K562 (cell line): ENCODE measurements around the gene ARID3B. TPM values are rescaled to one million over a fixed set of nuclear protein-coding genes. Genes with fewer than 3 reads are reported as not detected.

Experiments used
- ATAC-seq: fragments of 200-7000 bp; cut with Tn5 transposase; 3 replicates; pipeline ENCODE4 v1.9.1; 2020; ENCODE audit warnings: moderate library complexity
- BruUV-seq: library from RNA; stranded (reverse); fragments of 400-500 nt; replicated peaks from 2 replicates; lab custom pipeline; 2021; lab: Mats Ljungman, UMichigan
- CTCF ChIA-PET: fragments of 300-600 bp; formaldehyde crosslinking; extraction: SDS; loops from one replicate; lab custom pipeline; 2021; ENCODE audit warnings: low intra/inter-chr PET ratio; lab: Yijun Ruan, JAX
- POLR2A ChIA-PET: fragments of 300-600, 350-650 bp; sonication (Branson Sonifier 250); formaldehyde crosslinking; extraction: SDS; loops from one replicate; lab custom pipeline; 2021; ENCODE audit warnings: antibody characterized with exemption, inconsistent platforms; lab: Yijun Ruan, JAX
- DNase-seq, 4 experiments: peaks; one replicate each; pipeline versions ENCODE4 v3.0.0 to v3.0.0-alpha.2; 2011 to 2018; ENCODE audit warnings: low spot score in 3 of 4, mixed read lengths in 3 of 4; ENCODE audit errors: extremely low read depth in 1 of 4
- FAIRE-seq: peaks from 2 replicates; lab custom pipeline; 2011; peaks lifted over from hg19 to GRCh38; lab: Jason Lieb, UNC
- H2AFZ ChIP-seq: 2 replicates; pipeline ENCODE4 v1.6.0; 2011; ENCODE audit warnings: low read depth, low read length, control low read depth, inconsistent platforms
- H3K27ac ChIP-seq: fragments of 200-600 bp; 3 replicates; pipeline ENCODE4 v1.8.0; 2011; ENCODE audit warnings: low read depth, mild to moderate bottlenecking, control low read depth, inconsistent platforms, low read length, moderate library complexity, mixed read lengths; ENCODE audit errors: extremely low read depth
- H3K27me3 ChIP-seq, 2 experiments: fragments of 300-600 bp in 1 of 2; 2 replicates in 1 of 2; 3 replicates in 1 of 2; pipeline versions ENCODE4 v1.6.0 to v1.8.0; 2011; ENCODE audit warnings: inconsistent platforms in 2 of 2, low read length in 2 of 2, mild to moderate bottlenecking in 1 of 2, mixed read lengths in 1 of 2, moderate library complexity in 1 of 2; ENCODE audit not compliant: control insufficient read depth in 2 of 2, insufficient read depth in 2 of 2
- H3K36me3 ChIP-seq: fragments of 300-600 bp; 3 replicates; pipeline ENCODE4 v1.8.0; 2011; ENCODE audit warnings: mild to moderate bottlenecking, low read length, inconsistent platforms; ENCODE audit not compliant: control insufficient read depth, insufficient read depth
- H3K4me1 ChIP-seq, 2 experiments: fragments of 200-600 bp in 1 of 2; replicated peaks in 1 of 2; 2 replicates in 1 of 2; 3 replicates in 1 of 2; pipeline versions ENCODE4 v1.5.1 to v1.8.0; 2011; ENCODE audit warnings: inconsistent platforms in 2 of 2, low read length in 2 of 2, mild to moderate bottlenecking in 1 of 2, mixed read lengths in 1 of 2, moderate library complexity in 1 of 2; ENCODE audit not compliant: control insufficient read depth in 2 of 2, insufficient read depth in 2 of 2
- H3K4me2 ChIP-seq: 2 replicates; pipeline ENCODE4 v1.6.1; 2011; ENCODE audit warnings: low read length, control low read depth, inconsistent platforms, mixed read lengths; ENCODE audit not compliant: insufficient read depth
- H3K4me3 ChIP-seq: fragments of 200-600 bp; sonication (generic), shearing (Covaris generic); 2 replicates; pipeline ENCODE4 v1.5.1; 2016; ENCODE audit warnings: control low read depth, inconsistent platforms
- H3K79me2 ChIP-seq: fragments of 200-600 bp; 3 replicates; pipeline ENCODE4 v1.8.0; 2011; ENCODE audit warnings: low read length, inconsistent platforms; ENCODE audit not compliant: control insufficient read depth, insufficient read depth
- H3K9ac ChIP-seq, 2 experiments: 2 replicates each; pipeline versions ENCODE4 v1.6.0 to v1.6.1; 2011; ENCODE audit warnings: low read depth in 2 of 2, low read length in 2 of 2, control low read depth in 1 of 2, inconsistent platforms in 1 of 2, mild to moderate bottlenecking in 1 of 2, mixed read lengths in 1 of 2; ENCODE audit not compliant: insufficient read depth in 1 of 2
- H3K9me1 ChIP-seq: one replicate; pipeline ENCODE4 v1.6.0; 2011; ENCODE audit warnings: inconsistent platforms, mild to moderate bottlenecking, low read length, moderate library complexity; ENCODE audit not compliant: control insufficient read depth, insufficient read depth
- H3K9me3 ChIP-seq: replicated peaks from 2 replicates; pipeline ENCODE4 v1.5.1; 2011; ENCODE audit warnings: low read depth, low read length, inconsistent platforms; ENCODE audit not compliant: control insufficient read depth, insufficient read depth
- H4K20me1 ChIP-seq: replicated peaks from 2 replicates; pipeline ENCODE4 v1.6.1; 2011; ENCODE audit warnings: low read length, inconsistent platforms, mixed read lengths; ENCODE audit not compliant: control insufficient read depth, insufficient read depth
- ATF4 ChIP-seq: fragments of 450-650 bp; formaldehyde crosslinking; IDR thresholded peaks from 2 replicates; pipeline ENCODE4 v1.4.0; 2022; ENCODE audit warnings: mild to moderate bottlenecking, moderate library complexity
- ATF7 ChIP-seq: fragments of 450-650 bp; IDR thresholded peaks from 2 replicates; pipeline ENCODE4 v1.7.1; 2014; ENCODE audit warnings: mild to moderate bottlenecking, moderate library complexity
- FOXP1 ChIP-seq: sonication (generic); formaldehyde crosslinking; IDR thresholded peaks from 2 replicates; pipeline ENCODE4 v1.8.0; 2022; ENCODE audit warnings: mild to moderate bottlenecking, missing genetic modification reagents
- GATA2 ChIP-seq: sonication (generic); formaldehyde crosslinking; IDR thresholded peaks from 2 replicates; pipeline ENCODE4 v1.4.0; 2020; ENCODE audit warnings: mild to moderate bottlenecking, missing genetic modification reagents
- HNRNPLL ChIP-seq: fragments of 200-400 bp; formaldehyde crosslinking; IDR thresholded peaks from 2 replicates; pipeline ENCODE4 v1.6.1; 2017; ENCODE audit warnings: low read length, low read depth, mild to moderate bottlenecking; ENCODE audit not compliant: poor library complexity, severe bottlenecking
- LCOR ChIP-seq: sonication (generic); formaldehyde crosslinking; IDR thresholded peaks from 2 replicates; pipeline ENCODE4 v1.8.0; 2022; ENCODE audit warnings: mild to moderate bottlenecking, missing genetic modification reagents
- NCOA1 ChIP-seq: fragments of 450-650 bp; IDR thresholded peaks from 2 replicates; pipeline ENCODE4 v1.6.1; 2016; ENCODE audit warnings: low read depth
- NONO ChIP-seq, 2 experiments: fragments of 200-400 bp in 1 of 2; fragments of 450-650 bp in 1 of 2; formaldehyde crosslinking in 1 of 2; IDR thresholded peaks; 2 replicates each; pipeline ENCODE4 v1.6.1; 2017; ENCODE audit warnings: low read depth in 2 of 2, mild to moderate bottlenecking in 2 of 2, moderate library complexity in 2 of 2, low read length in 1 of 2
- NUFIP1 ChIP-seq: fragments of 450-650 bp; IDR thresholded peaks from 2 replicates; pipeline ENCODE4 v1.6.1; 2018; ENCODE audit not compliant: partially characterized antibody
- POLR3G ChIP-seq: IDR thresholded peaks from 2 replicates; pipeline ENCODE4 v1.6.1; 2011; ENCODE audit not compliant: insufficient read length, insufficient replicate concordance; ENCODE audit errors: extremely low read depth
- PRMT5 ChIP-seq: sonication (generic); formaldehyde crosslinking; IDR thresholded peaks from 2 replicates; pipeline ENCODE4 v1.5.0; 2020; ENCODE audit warnings: missing genetic modification reagents
- SREBF1 ChIP-seq: fragments of 150-350 bp; IDR thresholded peaks from 2 replicates; pipeline ENCODE4 v1.6.1; 2014; ENCODE audit warnings: antibody characterized with exemption, low read depth, low read length, borderline replicate concordance
- STAT5A ChIP-seq: IDR thresholded peaks from 2 replicates; pipeline ENCODE4 v1.6.1; 2012; ENCODE audit warnings: low read length, inconsistent platforms, borderline replicate concordance
- TAL1 ChIP-seq: fragments of 450-650 bp; IDR thresholded peaks from 2 replicates; pipeline ENCODE4 v1.6.1; 2016; ENCODE audit warnings: mild to moderate bottlenecking
- TRIM28 ChIP-seq: fragments of 450-650 bp; IDR thresholded peaks from 2 replicates; pipeline ENCODE4 v1.6.1; 2017
- ZFP36 ChIP-seq: fragments of 150-350 bp; IDR thresholded peaks from 2 replicates; pipeline ENCODE4 v1.6.1; 2018; ENCODE audit warnings: low read length, low read depth; ENCODE audit not compliant: partially characterized antibody
- ZNF384 ChIP-seq: IDR thresholded peaks from 2 replicates; pipeline ENCODE4 v1.6.1; 2012; ENCODE audit warnings: low read depth, low read length, improper control_type of control experiment
- ZNF589 ChIP-seq: fragments of 200-800 bp; sonication (Bioruptor generic); IDR thresholded peaks from 2 replicates; pipeline ENCODE4 v1.6.1; 2016; ENCODE audit warnings: low read depth, missing genetic modification characterization, missing compliant biosample characterization
- WGBS: fragments of 100-300 bp; shearing (Covaris generic); methylation state at CpG from one replicate; pipeline ENCODE4 v1.1.6; 2016; ENCODE audit warnings: low coverage, mixed read lengths; ENCODE audit not compliant: insufficient coverage; ENCODE audit errors: missing lambda C conversion rate; 5-methylcytosine and 5-hydroxymethylcytosine counted together
- in situ Hi-C: fragments of 300-500 bp; cut with MboI; formaldehyde crosslinking; loops from 4 replicates; pipeline ENCODE4 v1.15.0; 2018; ENCODE audit warnings: inconsistent platforms, mixed read lengths
- intact Hi-C: fragments of 100-400 bp; cut with micrococcal nuclease; formaldehyde crosslinking; loops from 2 replicates; pipeline ENCODE4 v1.14.2; 2022
- polyA plus RNA-seq, 8 experiments: library from polyadenylated mRNA; depleted of rRNA in 4 of 8; stranded (reverse) in 5 of 8; unstranded in 3 of 8; fragments of >200 nt; fragmentation: Nextera tagmentation in 2 of 8; fragmentation: Illumina TruSeq in 1 of 8; extraction: Ambion mirVana in 2 of 8; extraction: Trizol in 1 of 8; gene quantifications; 2 replicates each; pipeline versions ENCODE4 v1.2.1 to v1.2.3, GENCODE V29; 2011 to 2014; ENCODE audit warnings: inconsistent platforms in 1 of 8, missing spikeins in 1 of 8
- total RNA-seq, 7 experiments: library from RNA; depleted of rRNA in 6 of 7; stranded (reverse); fragments of >200 nt in 6 of 7; fragmentation: Illumina TruSeq in 2 of 7; extraction: Trizol in 2 of 7; gene quantifications; 2 replicates each; pipeline versions ENCODE4 v1.2.1 to v1.2.3, GENCODE V29; 2011 to 2021; ENCODE audit warnings: low replicate concordance in 1 of 7

Gene ARID3B
- total and polyA plus RNA-seq, 9 of the 15 experiments (the other 6 are each of a cell fraction or from before 2014, with no cell fraction given): 0.32 to 15.1 (median 7.1) TPM

DNA sequence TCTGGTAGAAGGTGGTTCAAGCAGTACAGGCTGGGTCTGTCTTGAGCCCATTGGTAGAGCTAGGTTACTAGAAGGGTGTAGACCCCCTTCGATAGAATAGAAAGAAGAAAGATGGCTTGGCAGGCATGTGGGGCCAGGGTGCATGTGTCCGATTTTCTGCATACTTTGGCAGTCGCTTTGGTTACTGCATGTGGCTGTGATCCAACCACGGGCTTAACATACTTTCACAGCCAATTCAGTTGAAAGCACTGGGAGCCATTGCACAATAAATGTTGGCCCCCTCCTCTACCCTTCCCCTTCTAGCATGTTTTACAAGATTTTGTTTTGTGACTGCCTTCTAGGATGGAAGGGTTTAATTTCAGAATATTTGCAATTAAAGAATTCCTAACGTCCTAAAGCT is 7.2 kb downstream of the ARID3B start:
- peaks cover 20% of the 10 kb centered on the region; the same call in 2 of the 3 replicates for H3K79me2 ChIP-seq
- intact Hi-C loops (loop anchor here (5.0 kb wide), 1 partner anchor 49 kb away; no protein-coding TSS in a partner anchor), in situ Hi-C loops (loop anchor here (5.0 kb wide), 1 partner anchor 64 kb away; no protein-coding TSS in a partner anchor)
- H4K20me1 ChIP-seq: peaks cover 45% of the 10 kb centered on the region
- H3K9me3 ChIP-seq: no peaks in the 10 kb centered on the region
- CTCF ChIA-PET: no interaction called here
- POLR2A ChIA-PET: interaction anchor here (0.9 kb wide), 1 partner anchor 8 kb away, joined by 3 read pairs; no protein-coding TSS in a partner anchor
- H3K9me1 ChIP-seq: no peaks in the 10 kb centered on the region
- H3K4me1 ChIP-seq: peaks cover 8 to 14% of the 10 kb centered on the region in 2 experiments
- no peak overlapping the region for H3K4me2 ChIP-seq
- WGBS: 51% methylated on average over 5 of the region's 5 CpGs
- no peak overlapping the region for H2AFZ ChIP-seq
- no peak overlapping the region for H3K4me3 ChIP-seq
- no peak for ATAC-seq
- no peak for DNase-seq
- no TSS peak for BruUV-seq
- TF ChIP-seq TRIM28 (no peak), NONO (IDR thresholded peaks at IDR 0.05; ENCODE audit: low read depth in 2 of 2, low read length in 1 of 2) (no peak), POLR3G (no peak), ATF7 (no peak)
- H3K9ac ChIP-seq: no peak overlapping the region
- H3K36me3 ChIP-seq: peaks cover 30% of the 10 kb centered on the region
- H3K27me3 ChIP-seq: no peaks in the 10 kb centered on the region
- FAIRE-seq: no peak
- no peak overlapping the region for H3K27ac ChIP-seq

DNA sequence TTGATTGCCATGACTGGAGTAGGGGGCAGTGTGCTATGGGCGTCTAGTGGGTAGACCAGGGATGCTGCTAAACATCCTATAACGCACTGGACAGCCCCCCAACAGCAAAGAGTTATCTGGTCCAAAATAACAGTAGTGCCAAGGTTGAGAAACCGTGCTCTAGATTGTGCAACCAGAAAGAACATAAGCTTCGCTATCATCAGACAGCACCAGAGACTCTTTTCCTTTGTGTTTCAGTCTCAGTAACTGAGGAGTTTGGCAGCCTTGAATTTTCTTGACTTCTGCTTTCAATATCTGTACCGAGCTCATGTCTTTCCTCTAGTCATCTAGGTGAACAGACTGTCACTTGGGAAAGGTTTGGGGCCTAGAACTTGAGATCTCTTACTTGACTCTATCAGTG is 8.8 kb downstream of the ARID3B start:
- ChIA-PET CTCF (no interaction called here), POLR2A (no interaction called here)
- WGBS: 81% methylated on average over 5 of the region's 5 CpGs
- H3K9ac ChIP-seq: no peak overlapping the region
- no peak overlapping the region for H3K27ac ChIP-seq
- peaks cover 26% of the 10 kb centered on the region for H3K36me3 ChIP-seq
- DNase-seq: no peak
- peaks cover 39% of the 10 kb centered on the region for H4K20me1 ChIP-seq
- no peak overlapping the region for H3K4me2 ChIP-seq
- no peaks in the 10 kb centered on the region for H3K27me3 ChIP-seq
- H3K4me1 ChIP-seq: peaks cover 8 to 11% of the 10 kb centered on the region in 2 experiments
- H3K4me3 ChIP-seq: no peak overlapping the region
- in situ Hi-C loops: loop anchor here (5.0 kb wide), 1 partner anchor 62 kb away; no protein-coding TSS in a partner anchor
- H3K9me3 ChIP-seq: no peaks in the 10 kb centered on the region
- FAIRE-seq: no peak
- no peak overlapping the region for H2AFZ ChIP-seq
- peaks cover 15% of the 10 kb centered on the region; the same call in 1 of the 3 replicates for H3K79me2 ChIP-seq
- intact Hi-C loops: loop anchor here (5.0 kb wide), 1 partner anchor 47 kb away; no protein-coding TSS in a partner anchor
- no peak for ATAC-seq
- no TSS peak for BruUV-seq
- H3K9me1 ChIP-seq: no peaks in the 10 kb centered on the region
- TF ChIP-seq STAT5A (no peak), HNRNPLL (no peak), FOXP1 (CRISPR knock-in tag) (no peak), NUFIP1 (no peak), GATA2 (CRISPR knock-in tag) (no peak), SREBF1 (no peak), LCOR (CRISPR knock-in tag) (no peak), ATF4 (no peak), ZNF384 (no peak), ZNF589 (CRISPR knock-in tag) (no peak), PRMT5 (CRISPR knock-in tag) (no peak), NCOA1 (no peak), TAL1 (no peak), ZFP36 (no peak)
